GM23338 (cell line): ENCODE results near the gene ETF1. TPM values are rescaled to one million over a fixed set of nuclear protein-coding genes. Genes with fewer than 3 reads are reported as not detected.

Experiments used
- ATAC-seq: fragments of 200-7000 bp; cut with Tn5 transposase; 3 replicates; pipeline ENCODE4 v1.9.1; 2020
- DNase-seq: peaks from one replicate; pipeline ENCODE4 v3.0.0-alpha.2; 2015; ENCODE audit warnings: low spot score
- H2AFZ ChIP-seq: fragments of 200-600 bp; sonication (generic); 2 replicates; pipeline ENCODE4 v1.8.0; 2016; ENCODE audit warnings: antibody characterized with exemption, mild to moderate bottlenecking, moderate library complexity
- H3F3A ChIP-seq: fragments of 200-600 bp; sonication (generic); replicated peaks from 2 replicates; pipeline ENCODE4 v1.8.0; 2017; ENCODE audit warnings: antibody characterized with exemption, mixed run types, low read depth
- H3K27ac ChIP-seq: fragments of 200-600 bp; sonication (generic); 2 replicates; pipeline ENCODE4 v1.6.1; 2016; ENCODE audit warnings: low read depth
- H3K27me3 ChIP-seq: fragments of 200-600 bp; sonication (generic); 2 replicates; pipeline ENCODE4 v1.8.0; 2016; ENCODE audit warnings: mild to moderate bottlenecking, mixed run types, moderate library complexity; ENCODE audit not compliant: insufficient read depth
- H3K36me3 ChIP-seq: fragments of 200-600 bp; sonication (generic); 2 replicates; pipeline ENCODE4 v1.8.0; 2016; ENCODE audit warnings: mild to moderate bottlenecking; ENCODE audit not compliant: insufficient read depth
- H3K4me1 ChIP-seq: fragments of 200-600 bp; sonication (generic); 2 replicates; pipeline ENCODE4 v1.8.0; 2016; ENCODE audit warnings: mild to moderate bottlenecking, moderate library complexity; ENCODE audit not compliant: insufficient read depth
- H3K4me2 ChIP-seq: fragments of 200-600 bp; sonication (generic); 2 replicates; pipeline ENCODE4 v1.7.1; 2017; ENCODE audit warnings: mixed run types
- H3K4me3 ChIP-seq: fragments of 200-600 bp; sonication (generic); 2 replicates; pipeline ENCODE4 v1.6.1; 2016; ENCODE audit warnings: mixed run types
- H3K79me2 ChIP-seq: fragments of 200-600 bp; sonication (generic); replicated peaks from 2 replicates; pipeline ENCODE4 v1.8.0; 2017; ENCODE audit warnings: mild to moderate bottlenecking; ENCODE audit not compliant: insufficient read depth
- H3K9me2 ChIP-seq: fragments of 200-600 bp; sonication (generic); 2 replicates; pipeline ENCODE4 v1.8.0; 2017; ENCODE audit not compliant: insufficient read depth
- H4K20me1 ChIP-seq: fragments of 200-600 bp; sonication (generic); replicated peaks from 2 replicates; pipeline ENCODE4 v1.8.0; 2017; ENCODE audit warnings: mild to moderate bottlenecking; ENCODE audit not compliant: insufficient read depth
- H3K27ac Mint-ChIP-seq: 2 replicates; pipeline ENCODE4 v1.8.0; 2020; ENCODE audit warnings: inconsistent platforms, mild to moderate bottlenecking, moderate library complexity, mixed read lengths
- H3K27me3 Mint-ChIP-seq: 3 replicates; pipeline ENCODE4 v1.8.0; 2022; ENCODE audit warnings: low read depth, mild to moderate bottlenecking, moderate library complexity, mixed read lengths, inconsistent platforms; ENCODE audit not compliant: insufficient read depth, poor library complexity
- H3K36me3 Mint-ChIP-seq: 3 replicates; pipeline ENCODE4 v1.8.0; 2021; ENCODE audit warnings: low read depth, mild to moderate bottlenecking, inconsistent platforms, moderate library complexity, mixed read lengths
- H3K4me1 Mint-ChIP-seq: 3 replicates; pipeline ENCODE4 v1.8.0; 2020; ENCODE audit warnings: mild to moderate bottlenecking, inconsistent platforms, mixed read lengths
- H3K4me3 Mint-ChIP-seq: 3 replicates; pipeline ENCODE4 v1.8.0; 2021; ENCODE audit warnings: moderate library complexity, mild to moderate bottlenecking, inconsistent platforms, mixed read lengths
- H3K9me3 Mint-ChIP-seq: 3 replicates; pipeline ENCODE4 v1.8.0; 2020; ENCODE audit warnings: moderate library complexity, mild to moderate bottlenecking, inconsistent platforms, mixed read lengths
- CREB1 ChIP-seq: fragments of 250-450 bp; sonication (Bioruptor Pico); IDR thresholded peaks from 2 replicates; pipeline ENCODE4 v1.5.0; 2020; ENCODE audit warnings: low read depth, mild to moderate bottlenecking, moderate library complexity
- ETS1 ChIP-seq: IDR thresholded peaks from 2 replicates; pipeline ENCODE4 v1.6.1; 2016; ENCODE audit warnings: antibody characterized with exemption
- EZH2 ChIP-seq: fragments of 200-600 bp; sonication (generic); IDR thresholded peaks from one replicate; pipeline ENCODE4 v1.8.0; 2017; ENCODE audit warnings: antibody characterized with exemption, mild to moderate bottlenecking, low read depth; ENCODE audit not compliant: unreplicated experiment
- EZH2phosphoT487 ChIP-seq: fragments of 200-600 bp; sonication (generic); IDR thresholded peaks from one replicate; pipeline ENCODE4 v1.8.1; 2018; ENCODE audit warnings: antibody characterized with exemption; ENCODE audit not compliant: unreplicated experiment
- JUNB ChIP-seq: IDR thresholded peaks from one replicate; pipeline ENCODE4 v1.6.1; 2016; ENCODE audit warnings: antibody characterized with exemption; ENCODE audit not compliant: unreplicated experiment
- NANOG ChIP-seq: IDR thresholded peaks from 2 replicates; pipeline ENCODE4 v1.6.1; 2016; ENCODE audit warnings: antibody characterized with exemption, borderline replicate concordance
- POLR2AphosphoS5 ChIP-seq: IDR thresholded peaks from 2 replicates; pipeline ENCODE4 v1.6.1; 2016; ENCODE audit warnings: antibody characterized with exemption, low read depth
- STAT1 ChIP-seq: IDR thresholded peaks from one replicate; pipeline ENCODE4 v1.6.1; 2016; ENCODE audit warnings: antibody characterized with exemption; ENCODE audit not compliant: unreplicated experiment
- ZNF114 ChIP-seq: fragments of 250-450 bp; sonication (Bioruptor Pico); IDR thresholded peaks from 2 replicates; pipeline ENCODE4 v1.5.0; 2020; ENCODE audit warnings: mild to moderate bottlenecking, moderate library complexity
- ZNF331 ChIP-seq: fragments of 250-450 bp; sonication (Bioruptor Pico); IDR thresholded peaks from 2 replicates; pipeline ENCODE4 v1.5.0; 2020; ENCODE audit warnings: low read depth, mild to moderate bottlenecking, moderate library complexity
- polyA plus RNA-seq: library from polyadenylated mRNA; unstranded; fragments of >200 nt; fragmentation: Nextera tagmentation; extraction: Ambion mirVana; gene quantifications from 2 replicates; pipeline ENCODE4 v1.2.1, GENCODE V29; 2016
- total RNA-seq: library from RNA; depleted of rRNA; stranded (reverse); fragments of >200 nt; shearing (Covaris generic); gene quantifications from 2 replicates; pipeline ENCODE4 v1.2.3, GENCODE V29; 2014
- TF ChIP-seq, protein P1 (sequence below): IDR thresholded peaks from one replicate; pipeline ENCODE4 v1.6.1; 2018; ENCODE audit warnings: antibody characterized with exemption; ENCODE audit not compliant: unreplicated experiment
- TF ChIP-seq, protein P2 (sequence below): fragments of 250-450 bp; sonication (Bioruptor Pico); IDR thresholded peaks from 2 replicates; pipeline ENCODE4 v1.5.0; 2020; ENCODE audit warnings: mild to moderate bottlenecking, moderate library complexity
- TF ChIP-seq, protein P3 (sequence below), 2 experiments: fragments of 200-600 bp in 1 of 2; sonication (generic) in 1 of 2; conservative IDR thresholded peaks; 2 replicates each; pipeline versions ENCODE4 v1.5.1 to v1.6.1; 2016 to 2017; ENCODE audit warnings: antibody characterized with exemption in 2 of 2, low read depth in 2 of 2, mild to moderate bottlenecking in 2 of 2, moderate library complexity in 1 of 2

ETF1 gene
- total and polyA plus RNA-seq, 2 experiments from 2014 or later, result 68.9 to 136 TPM

GRCh38 chr5:138502521-138502920 lies 40.5 kb downstream of the ETF1 start:
- ATAC-seq (no peak), DNase-seq (no peak)
- Histone ChIP-seq H4K20me1 (peaks cover 4% of the 10 kb centered on the region; the same call in 1 of the 2 replicates), H2AFZ (no peak overlapping the region), H3K27ac (peak overlapping the region; percentile 59; the same call in 1 of the 2 replicates), H3K27me3 (no peaks in the 10 kb centered on the region), H3K4me1 (no peaks in the 10 kb centered on the region), H3K79me2 (no peaks in the 10 kb centered on the region), H3K4me2 (no peak overlapping the region), H3K4me3 (no peak overlapping the region), H3F3A (peaks cover 12% of the 10 kb centered on the region), H3K9me2 (no peaks in the 10 kb centered on the region), H3K36me3 (no peaks in the 10 kb centered on the region; the same call in 1 of the 2 replicates)
- H3K36me3 Mint-ChIP-seq, result peaks cover 9% of the 10 kb centered on the region
- H3K27me3 Mint-ChIP-seq, result peaks cover 15% of the 10 kb centered on the region
- no peak overlapping the region for H3K4me3 Mint-ChIP-seq
- TF ChIP-seq EZH2, result no peak
- no peak for TF ChIP-seq EZH2phosphoT487
- no peak for TF ChIP-seq NANOG
- TF ChIP-seq, protein P1, sequence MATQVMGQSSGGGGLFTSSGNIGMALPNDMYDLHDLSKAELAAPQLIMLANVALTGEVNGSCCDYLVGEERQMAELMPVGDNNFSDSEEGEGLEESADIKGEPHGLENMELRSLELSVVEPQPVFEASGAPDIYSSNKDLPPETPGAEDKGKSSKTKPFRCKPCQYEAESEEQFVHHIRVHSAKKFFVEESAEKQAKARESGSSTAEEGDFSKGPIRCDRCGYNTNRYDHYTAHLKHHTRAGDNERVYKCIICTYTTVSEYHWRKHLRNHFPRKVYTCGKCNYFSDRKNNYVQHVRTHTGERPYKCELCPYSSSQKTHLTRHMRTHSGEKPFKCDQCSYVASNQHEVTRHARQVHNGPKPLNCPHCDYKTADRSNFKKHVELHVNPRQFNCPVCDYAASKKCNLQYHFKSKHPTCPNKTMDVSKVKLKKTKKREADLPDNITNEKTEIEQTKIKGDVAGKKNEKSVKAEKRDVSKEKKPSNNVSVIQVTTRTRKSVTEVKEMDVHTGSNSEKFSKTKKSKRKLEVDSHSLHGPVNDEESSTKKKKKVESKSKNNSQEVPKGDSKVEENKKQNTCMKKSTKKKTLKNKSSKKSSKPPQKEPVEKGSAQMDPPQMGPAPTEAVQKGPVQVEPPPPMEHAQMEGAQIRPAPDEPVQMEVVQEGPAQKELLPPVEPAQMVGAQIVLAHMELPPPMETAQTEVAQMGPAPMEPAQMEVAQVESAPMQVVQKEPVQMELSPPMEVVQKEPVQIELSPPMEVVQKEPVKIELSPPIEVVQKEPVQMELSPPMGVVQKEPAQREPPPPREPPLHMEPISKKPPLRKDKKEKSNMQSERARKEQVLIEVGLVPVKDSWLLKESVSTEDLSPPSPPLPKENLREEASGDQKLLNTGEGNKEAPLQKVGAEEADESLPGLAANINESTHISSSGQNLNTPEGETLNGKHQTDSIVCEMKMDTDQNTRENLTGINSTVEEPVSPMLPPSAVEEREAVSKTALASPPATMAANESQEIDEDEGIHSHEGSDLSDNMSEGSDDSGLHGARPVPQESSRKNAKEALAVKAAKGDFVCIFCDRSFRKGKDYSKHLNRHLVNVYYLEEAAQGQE, result no peak
- TF ChIP-seq, protein P2, sequence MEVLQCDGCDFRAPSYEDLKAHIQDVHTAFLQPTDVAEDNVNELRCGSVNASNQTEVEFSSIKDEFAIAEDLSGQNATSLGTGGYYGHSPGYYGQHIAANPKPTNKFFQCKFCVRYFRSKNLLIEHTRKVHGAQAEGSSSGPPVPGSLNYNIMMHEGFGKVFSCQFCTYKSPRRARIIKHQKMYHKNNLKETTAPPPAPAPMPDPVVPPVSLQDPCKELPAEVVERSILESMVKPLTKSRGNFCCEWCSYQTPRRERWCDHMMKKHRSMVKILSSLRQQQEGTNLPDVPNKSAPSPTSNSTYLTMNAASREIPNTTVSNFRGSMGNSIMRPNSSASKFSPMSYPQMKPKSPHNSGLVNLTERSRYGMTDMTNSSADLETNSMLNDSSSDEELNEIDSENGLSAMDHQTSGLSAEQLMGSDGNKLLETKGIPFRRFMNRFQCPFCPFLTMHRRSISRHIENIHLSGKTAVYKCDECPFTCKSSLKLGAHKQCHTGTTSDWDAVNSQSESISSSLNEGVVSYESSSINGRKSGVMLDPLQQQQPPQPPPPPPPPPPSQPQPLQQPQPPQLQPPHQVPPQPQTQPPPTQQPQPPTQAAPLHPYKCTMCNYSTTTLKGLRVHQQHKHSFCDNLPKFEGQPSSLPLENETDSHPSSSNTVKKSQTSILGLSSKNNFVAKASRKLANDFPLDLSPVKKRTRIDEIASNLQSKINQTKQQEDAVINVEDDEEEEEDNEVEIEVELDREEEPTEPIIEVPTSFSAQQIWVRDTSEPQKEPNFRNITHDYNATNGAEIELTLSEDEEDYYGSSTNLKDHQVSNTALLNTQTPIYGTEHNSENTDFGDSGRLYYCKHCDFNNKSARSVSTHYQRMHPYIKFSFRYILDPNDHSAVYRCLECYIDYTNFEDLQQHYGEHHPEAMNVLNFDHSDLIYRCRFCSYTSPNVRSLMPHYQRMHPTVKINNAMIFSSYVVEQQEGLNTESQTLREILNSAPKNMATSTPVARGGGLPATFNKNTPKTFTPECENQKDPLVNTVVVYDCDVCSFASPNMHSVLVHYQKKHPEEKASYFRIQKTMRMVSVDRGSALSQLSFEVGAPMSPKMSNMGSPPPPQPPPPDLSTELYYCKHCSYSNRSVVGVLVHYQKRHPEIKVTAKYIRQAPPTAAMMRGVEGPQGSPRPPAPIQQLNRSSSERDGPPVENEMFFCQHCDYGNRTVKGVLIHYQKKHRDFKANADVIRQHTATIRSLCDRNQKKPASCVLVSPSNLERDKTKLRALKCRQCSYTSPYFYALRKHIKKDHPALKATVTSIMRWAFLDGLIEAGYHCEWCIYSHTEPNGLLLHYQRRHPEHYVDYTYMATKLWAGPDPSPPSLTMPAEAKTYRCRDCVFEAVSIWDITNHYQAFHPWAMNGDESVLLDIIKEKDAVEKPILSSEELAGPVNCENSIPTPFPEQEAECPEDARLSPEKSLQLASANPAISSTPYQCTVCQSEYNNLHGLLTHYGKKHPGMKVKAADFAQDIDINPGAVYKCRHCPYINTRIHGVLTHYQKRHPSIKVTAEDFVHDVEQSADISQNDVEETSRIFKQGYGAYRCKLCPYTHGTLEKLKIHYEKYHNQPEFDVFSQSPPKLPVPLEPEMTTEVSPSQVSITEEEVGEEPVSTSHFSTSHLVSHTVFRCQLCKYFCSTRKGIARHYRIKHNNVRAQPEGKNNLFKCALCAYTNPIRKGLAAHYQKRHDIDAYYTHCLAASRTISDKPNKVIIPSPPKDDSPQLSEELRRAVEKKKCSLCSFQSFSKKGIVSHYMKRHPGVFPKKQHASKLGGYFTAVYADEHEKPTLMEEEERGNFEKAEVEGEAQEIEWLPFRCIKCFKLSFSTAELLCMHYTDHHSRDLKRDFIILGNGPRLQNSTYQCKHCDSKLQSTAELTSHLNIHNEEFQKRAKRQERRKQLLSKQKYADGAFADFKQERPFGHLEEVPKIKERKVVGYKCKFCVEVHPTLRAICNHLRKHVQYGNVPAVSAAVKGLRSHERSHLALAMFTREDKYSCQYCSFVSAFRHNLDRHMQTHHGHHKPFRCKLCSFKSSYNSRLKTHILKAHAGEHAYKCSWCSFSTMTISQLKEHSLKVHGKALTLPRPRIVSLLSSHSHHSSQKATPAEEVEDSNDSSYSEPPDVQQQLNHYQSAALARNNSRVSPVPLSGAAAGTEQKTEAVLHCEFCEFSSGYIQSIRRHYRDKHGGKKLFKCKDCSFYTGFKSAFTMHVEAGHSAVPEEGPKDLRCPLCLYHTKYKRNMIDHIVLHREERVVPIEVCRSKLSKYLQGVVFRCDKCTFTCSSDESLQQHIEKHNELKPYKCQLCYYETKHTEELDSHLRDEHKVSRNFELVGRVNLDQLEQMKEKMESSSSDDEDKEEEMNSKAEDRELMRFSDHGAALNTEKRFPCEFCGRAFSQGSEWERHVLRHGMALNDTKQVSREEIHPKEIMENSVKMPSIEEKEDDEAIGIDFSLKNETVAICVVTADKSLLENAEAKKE (CRISPR knock-in tag), result no peak
- TF ChIP-seq ETS1, result no peak
- TF ChIP-seq CREB1 (CRISPR knock-in tag), result no peak
- no peak for TF ChIP-seq POLR2AphosphoS5
- no peak for TF ChIP-seq JUNB
- TF ChIP-seq ZNF331 (CRISPR knock-in tag), result no peak
- TF ChIP-seq, protein P3, sequence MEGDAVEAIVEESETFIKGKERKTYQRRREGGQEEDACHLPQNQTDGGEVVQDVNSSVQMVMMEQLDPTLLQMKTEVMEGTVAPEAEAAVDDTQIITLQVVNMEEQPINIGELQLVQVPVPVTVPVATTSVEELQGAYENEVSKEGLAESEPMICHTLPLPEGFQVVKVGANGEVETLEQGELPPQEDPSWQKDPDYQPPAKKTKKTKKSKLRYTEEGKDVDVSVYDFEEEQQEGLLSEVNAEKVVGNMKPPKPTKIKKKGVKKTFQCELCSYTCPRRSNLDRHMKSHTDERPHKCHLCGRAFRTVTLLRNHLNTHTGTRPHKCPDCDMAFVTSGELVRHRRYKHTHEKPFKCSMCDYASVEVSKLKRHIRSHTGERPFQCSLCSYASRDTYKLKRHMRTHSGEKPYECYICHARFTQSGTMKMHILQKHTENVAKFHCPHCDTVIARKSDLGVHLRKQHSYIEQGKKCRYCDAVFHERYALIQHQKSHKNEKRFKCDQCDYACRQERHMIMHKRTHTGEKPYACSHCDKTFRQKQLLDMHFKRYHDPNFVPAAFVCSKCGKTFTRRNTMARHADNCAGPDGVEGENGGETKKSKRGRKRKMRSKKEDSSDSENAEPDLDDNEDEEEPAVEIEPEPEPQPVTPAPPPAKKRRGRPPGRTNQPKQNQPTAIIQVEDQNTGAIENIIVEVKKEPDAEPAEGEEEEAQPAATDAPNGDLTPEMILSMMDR (conservative IDR thresholded peaks at IDR 0.05; ENCODE audit: low read depth in 2 of 2), result no peak
- TF ChIP-seq ZNF114 (CRISPR knock-in tag), result no peak
- TF ChIP-seq STAT1, result no peak
- peaks cover 16% of the 10 kb centered on the region for H3K4me1 Mint-ChIP-seq
- H3K27ac Mint-ChIP-seq, result no peak overlapping the region
- H3K9me3 Mint-ChIP-seq, result no peaks in the 10 kb centered on the region; the same call in 2 of the 3 replicates
